ENCODE results near the gene DDB1. TPM values are rescaled to one million over a fixed set of nuclear protein-coding genes. Genes with fewer than 3 reads are reported as not detected.
A peak's percentile ranks its signal among the peaks of the same experiment; 100 is the strongest.

Gene DDB1
- total and polyA plus RNA-seq, 9 of the 15 experiments (the other 6 are each of a cell fraction or from before 2014, with no cell fraction given): 172 to 361 (median 266) TPM

- TF ChIP-seq STAT6 (CRISPR knock-in tag; IDR thresholded peaks at IDR 0.05) (no peak), ZZZ3 (IDR thresholded peaks at IDR 0.05) (no peak), CREB3L1 (IDR thresholded peaks at IDR 0.05; ENCODE audit: borderline replicate concordance, low read depth) (no peak), ESRRB (CRISPR knock-in tag; IDR thresholded peaks at IDR 0.05; ENCODE audit: borderline replicate concordance) (no peak), POLR2A (conservative IDR thresholded peaks at IDR 0.05) (no peak), HLTF (IDR thresholded peaks at IDR 0.05) (0 out of 2 replicates have a peak, but pooled peaks have one; percentile 12), BRF1 (IDR thresholded peaks at IDR 0.05; ENCODE audit: borderline replicate concordance, extremely low read depth, insufficient read length) (no peak), ZNF431 (CRISPR knock-in tag; IDR thresholded peaks at IDR 0.05) (no peak), CBX3 (IDR thresholded peaks at IDR 0.05; ENCODE audit: borderline replicate concordance in 1 of 2, low read length in 2 of 2) (0 out of 3 replicates have a peak, but pooled peaks of 1 of the 2 experiments have one; percentile 59), POU5F1 (IDR thresholded peaks at IDR 0.05; ENCODE audit: borderline replicate concordance, low read depth, low read length, partially characterized antibody) (no peak), ARID3A (IDR thresholded peaks at IDR 0.05; ENCODE audit: borderline replicate concordance, low read depth, low read length) (0 out of 2 replicates have a peak, but pooled peaks have one; percentile 59), NRF1 (conservative IDR thresholded peaks at IDR 0.05 in 1 of 2, IDR thresholded peaks at IDR 0.05 in 1 of 2) (no peak), SLC30A9 (CRISPR knock-in tag; IDR thresholded peaks at IDR 0.05) (no peak), GTF2F1 (IDR thresholded peaks at IDR 0.05; ENCODE audit: low read depth, low read length) (no peak), ZNF217 (CRISPR knock-in tag; IDR thresholded peaks at IDR 0.05) (no peak), NEUROD1 (IDR thresholded peaks at IDR 0.05; ENCODE audit: borderline replicate concordance, low read depth, low read length, partially characterized antibody) (no peak)
- TF ChIP-seq, protein P1, sequence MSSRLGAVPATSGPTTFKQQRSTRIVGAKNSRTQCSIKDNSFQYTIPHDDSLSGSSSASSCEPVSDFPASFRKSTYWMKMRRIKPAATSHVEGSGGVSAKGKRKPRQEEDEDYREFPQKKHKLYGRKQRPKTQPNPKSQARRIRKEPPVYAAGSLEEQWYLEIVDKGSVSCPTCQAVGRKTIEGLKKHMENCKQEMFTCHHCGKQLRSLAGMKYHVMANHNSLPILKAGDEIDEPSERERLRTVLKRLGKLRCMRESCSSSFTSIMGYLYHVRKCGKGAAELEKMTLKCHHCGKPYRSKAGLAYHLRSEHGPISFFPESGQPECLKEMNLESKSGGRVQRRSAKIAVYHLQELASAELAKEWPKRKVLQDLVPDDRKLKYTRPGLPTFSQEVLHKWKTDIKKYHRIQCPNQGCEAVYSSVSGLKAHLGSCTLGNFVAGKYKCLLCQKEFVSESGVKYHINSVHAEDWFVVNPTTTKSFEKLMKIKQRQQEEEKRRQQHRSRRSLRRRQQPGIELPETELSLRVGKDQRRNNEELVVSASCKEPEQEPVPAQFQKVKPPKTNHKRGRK (tag; IDR thresholded peaks at IDR 0.05): no peak
These were observed 9.4 kb upstream of the DDB1 start (continued) for GRCh38 chr11:61342207-61342803.
